ENCODE measurements around the gene NPTXR. TPM values are rescaled to one million over a fixed set of nuclear protein-coding genes. Genes with fewer than 3 reads are reported as not detected.
A peak's percentile ranks its signal among the peaks of the same experiment; 100 is the strongest.

NPTXR gene
- total RNA-seq, 2 donors from 2014 or later = 0.77 to 0.82 TPM

GRCh38 chr22:38850941-38851849 is 7.4 kb upstream of the NPTXR start:
- ATAC-seq (replicated peaks) = no peak
- Mint-ChIP-seq H3K4me1 (no peaks in the 10 kb centered on the region), H3K36me3 (ENCODE audit: low read depth) (no peaks in the 10 kb centered on the region), H3K27ac (no peak overlapping the region), H3K27me3 (no peaks in the 10 kb centered on the region), H3K4me3 (no peak overlapping the region), H3K9me3 (no peaks in the 10 kb centered on the region)

- H3K36me3 Mint-ChIP-seq (ENCODE audit: low read depth) = no peaks in the 10 kb centered on the region
- no peaks in the 10 kb centered on the region for H3K4me1 Mint-ChIP-seq
- no peak overlapping the region for H3K27ac Mint-ChIP-seq
- ATAC-seq (replicated peaks) = no peak
- no peaks in the 10 kb centered on the region for H3K27me3 Mint-ChIP-seq
- no peak overlapping the region for H3K4me3 Mint-ChIP-seq
- no peaks in the 10 kb centered on the region for H3K9me3 Mint-ChIP-seq
These were observed 6.6 kb upstream of the NPTXR start for GRCh38 chr22:38850399-38850798.

- H3K4me3 Mint-ChIP-seq = no peak overlapping the region
- H3K9me3 Mint-ChIP-seq = no peaks in the 10 kb centered on the region
- H3K27me3 Mint-ChIP-seq = no peaks in the 10 kb centered on the region
- H3K27ac Mint-ChIP-seq = no peak overlapping the region
- no peaks in the 10 kb centered on the region for H3K4me1 Mint-ChIP-seq
- H3K36me3 Mint-ChIP-seq (ENCODE audit: low read depth) = no peaks in the 10 kb centered on the region
- no peak for ATAC-seq (replicated peaks)
These were observed 6.0 kb upstream of the NPTXR start for GRCh38 chr22:38849811-38850210.

GRCh38 chr22:38846412-38846811 is 2.6 kb upstream of the NPTXR start:
- H3K9me3 Mint-ChIP-seq = no peaks in the 10 kb centered on the region
- peaks cover 7% of the 10 kb centered on the region for H3K27me3 Mint-ChIP-seq
- peaks cover 9% of the 10 kb centered on the region for H3K4me1 Mint-ChIP-seq
- ATAC-seq (replicated peaks) = no peak
- no peak overlapping the region for H3K4me3 Mint-ChIP-seq
- H3K27ac Mint-ChIP-seq = peak overlapping the region; percentile 33
- peaks cover 5% of the 10 kb centered on the region for H3K36me3 Mint-ChIP-seq (ENCODE audit: low read depth)

- H3K27me3 Mint-ChIP-seq = peaks cover 12% of the 10 kb centered on the region
- no peaks in the 10 kb centered on the region for H3K9me3 Mint-ChIP-seq
- no peak overlapping the region for H3K27ac Mint-ChIP-seq
- peaks cover 10% of the 10 kb centered on the region for H3K4me1 Mint-ChIP-seq
- H3K4me3 Mint-ChIP-seq = peak overlapping the region; percentile 11
- H3K36me3 Mint-ChIP-seq (ENCODE audit: low read depth) = peaks cover 5% of the 10 kb centered on the region
- no peak for ATAC-seq (replicated peaks)
These were observed 1.3 kb upstream of the NPTXR start for GRCh38 chr22:38845004-38845740.

GRCh38 chr22:38844315-38845003 is 631 bp upstream of the NPTXR start:
- ATAC-seq (replicated peaks) = no peak
- Mint-ChIP-seq H3K36me3 (ENCODE audit: low read depth) (peaks cover 5% of the 10 kb centered on the region), H3K4me3 (peak overlapping the region; percentile 11), H3K27ac (no peak overlapping the region), H3K27me3 (peaks cover 17% of the 10 kb centered on the region), H3K9me3 (no peaks in the 10 kb centered on the region), H3K4me1 (peaks cover 17% of the 10 kb centered on the region)

- peak overlapping the region; percentile 84 for H3K4me3 Mint-ChIP-seq
- H3K27me3 Mint-ChIP-seq = peaks cover 17% of the 10 kb centered on the region
- peak; percentile 87 for ATAC-seq (replicated peaks)
- no peaks in the 10 kb centered on the region for H3K9me3 Mint-ChIP-seq
- H3K27ac Mint-ChIP-seq = peak overlapping the region; percentile 69
- peaks cover 17% of the 10 kb centered on the region for H3K4me1 Mint-ChIP-seq
- peaks cover 5% of the 10 kb centered on the region for H3K36me3 Mint-ChIP-seq (ENCODE audit: low read depth)
These were observed 599 bp downstream of the NPTXR start for GRCh38 chr22:38843201-38843656.

GRCh38 chr22:38842512-38843200 is 1.2 kb downstream of the NPTXR start:
- Mint-ChIP-seq H3K27me3 (peaks cover 17% of the 10 kb centered on the region), H3K36me3 (ENCODE audit: low read depth) (peaks cover 5% of the 10 kb centered on the region), H3K27ac (peak overlapping the region; percentile 69), H3K9me3 (no peaks in the 10 kb centered on the region), H3K4me3 (peak overlapping the region; percentile 84), H3K4me1 (peaks cover 17% of the 10 kb centered on the region)
- ATAC-seq (replicated peaks) = no peak

GRCh38 chr22:38841635-38842034 is 2.2 kb downstream of the NPTXR start:
- no peaks in the 10 kb centered on the region for H3K9me3 Mint-ChIP-seq
- H3K36me3 Mint-ChIP-seq (ENCODE audit: low read depth) = peaks cover 5% of the 10 kb centered on the region
- H3K4me3 Mint-ChIP-seq = peak overlapping the region; percentile 84
- H3K27ac Mint-ChIP-seq = no peak overlapping the region
- ATAC-seq (replicated peaks) = no peak
- peaks cover 17% of the 10 kb centered on the region for H3K27me3 Mint-ChIP-seq
- H3K4me1 Mint-ChIP-seq = peaks cover 17% of the 10 kb centered on the region

GRCh38 chr22:38841211-38841610 is 2.6 kb downstream of the NPTXR start:
- Mint-ChIP-seq H3K36me3 (ENCODE audit: low read depth) (peaks cover 5% of the 10 kb centered on the region), H3K9me3 (no peaks in the 10 kb centered on the region), H3K27me3 (peaks cover 17% of the 10 kb centered on the region), H3K4me1 (peaks cover 17% of the 10 kb centered on the region), H3K4me3 (no peak overlapping the region), H3K27ac (no peak overlapping the region)
- no peak for ATAC-seq (replicated peaks)

GRCh38 chr22:38840129-38840528 is 3.7 kb downstream of the NPTXR start:
- Mint-ChIP-seq H3K9me3 (no peaks in the 10 kb centered on the region), H3K27ac (no peak overlapping the region), H3K36me3 (ENCODE audit: low read depth) (peaks cover 5% of the 10 kb centered on the region), H3K27me3 (peaks cover 17% of the 10 kb centered on the region), H3K4me1 (peaks cover 17% of the 10 kb centered on the region), H3K4me3 (no peak overlapping the region)
- ATAC-seq (replicated peaks) = no peak

GRCh38 chr22:38839686-38840085 is 4.1 kb downstream of the NPTXR start:
- peaks cover 17% of the 10 kb centered on the region for H3K27me3 Mint-ChIP-seq
- H3K9me3 Mint-ChIP-seq = no peaks in the 10 kb centered on the region
- H3K36me3 Mint-ChIP-seq (ENCODE audit: low read depth) = peaks cover 5% of the 10 kb centered on the region
- no peak overlapping the region for H3K4me3 Mint-ChIP-seq
- no peak for ATAC-seq (replicated peaks)
- peaks cover 17% of the 10 kb centered on the region for H3K4me1 Mint-ChIP-seq
- no peak overlapping the region for H3K27ac Mint-ChIP-seq

GRCh38 chr22:38837414-38837928 is 6.4 kb downstream of the NPTXR start:
- Mint-ChIP-seq H3K9me3 (no peaks in the 10 kb centered on the region), H3K4me3 (no peak overlapping the region), H3K27ac (no peak overlapping the region)

GRCh38 chr22:38835888-38836301 is 7.9 kb downstream of the NPTXR start:
- no peak for ATAC-seq (replicated peaks)
- H3K27me3 Mint-ChIP-seq = peaks cover 10% of the 10 kb centered on the region
- no peaks in the 10 kb centered on the region for H3K9me3 Mint-ChIP-seq
- H3K27ac Mint-ChIP-seq = no peak overlapping the region
- no peak overlapping the region for H3K4me3 Mint-ChIP-seq
- peaks cover 8% of the 10 kb centered on the region for H3K4me1 Mint-ChIP-seq
- no peaks in the 10 kb centered on the region for H3K36me3 Mint-ChIP-seq (ENCODE audit: low read depth)

More at GRCh38 chr22:38837414-38837928, 6.4 kb downstream of the NPTXR start:
- Mint-ChIP-seq H3K36me3 (ENCODE audit: low read depth) (peaks cover 2% of the 10 kb centered on the region), H3K4me1 (peaks cover 12% of the 10 kb centered on the region), H3K27me3 (peaks cover 14% of the 10 kb centered on the region)
- no peak for ATAC-seq (replicated peaks)
